Peyer's patch (tissue), 4 donors: ENCODE results near the gene FBRSL1.

Source experiments
- POLR2A ChIP-seq, 2 donors: fragments of 450-650 bp; IDR thresholded peaks; one replicate each; pipeline ENCODE4 v1.5.1; 2017; ENCODE audit warnings: antibody characterized with exemption in 2 of 2, mild to moderate bottlenecking in 2 of 2, moderate library complexity in 2 of 2
- TF ChIP-seq, protein P1 (sequence below), 6 experiments: fragments of 450-650 bp in 4 of 6; fragments of 200-600 bp in 2 of 6; sonication (generic) in 1 of 6; IDR thresholded peaks; one replicate each; pipeline ENCODE4 v1.5.1; 2017 to 2019; ENCODE audit warnings: antibody characterized with exemption in 6 of 6, mild to moderate bottlenecking in 3 of 6, moderate library complexity in 1 of 6

- TF ChIP-seq, protein P1, sequence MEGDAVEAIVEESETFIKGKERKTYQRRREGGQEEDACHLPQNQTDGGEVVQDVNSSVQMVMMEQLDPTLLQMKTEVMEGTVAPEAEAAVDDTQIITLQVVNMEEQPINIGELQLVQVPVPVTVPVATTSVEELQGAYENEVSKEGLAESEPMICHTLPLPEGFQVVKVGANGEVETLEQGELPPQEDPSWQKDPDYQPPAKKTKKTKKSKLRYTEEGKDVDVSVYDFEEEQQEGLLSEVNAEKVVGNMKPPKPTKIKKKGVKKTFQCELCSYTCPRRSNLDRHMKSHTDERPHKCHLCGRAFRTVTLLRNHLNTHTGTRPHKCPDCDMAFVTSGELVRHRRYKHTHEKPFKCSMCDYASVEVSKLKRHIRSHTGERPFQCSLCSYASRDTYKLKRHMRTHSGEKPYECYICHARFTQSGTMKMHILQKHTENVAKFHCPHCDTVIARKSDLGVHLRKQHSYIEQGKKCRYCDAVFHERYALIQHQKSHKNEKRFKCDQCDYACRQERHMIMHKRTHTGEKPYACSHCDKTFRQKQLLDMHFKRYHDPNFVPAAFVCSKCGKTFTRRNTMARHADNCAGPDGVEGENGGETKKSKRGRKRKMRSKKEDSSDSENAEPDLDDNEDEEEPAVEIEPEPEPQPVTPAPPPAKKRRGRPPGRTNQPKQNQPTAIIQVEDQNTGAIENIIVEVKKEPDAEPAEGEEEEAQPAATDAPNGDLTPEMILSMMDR (IDR thresholded peaks at IDR 0.05), result no peak
- no peak for TF ChIP-seq POLR2A (IDR thresholded peaks at IDR 0.05)
Measured at GRCh38 chr12:132545164-132545953, 55.4 kb downstream of the FBRSL1 start.
